ENCODE results near the gene NRXN2.
"Not testable (repeated sequence)": the region's sequence is repeated elsewhere in the genome, so short reads cannot be mapped to it uniquely, and the experiment has no call there.

Gene NRXN2

DNA sequence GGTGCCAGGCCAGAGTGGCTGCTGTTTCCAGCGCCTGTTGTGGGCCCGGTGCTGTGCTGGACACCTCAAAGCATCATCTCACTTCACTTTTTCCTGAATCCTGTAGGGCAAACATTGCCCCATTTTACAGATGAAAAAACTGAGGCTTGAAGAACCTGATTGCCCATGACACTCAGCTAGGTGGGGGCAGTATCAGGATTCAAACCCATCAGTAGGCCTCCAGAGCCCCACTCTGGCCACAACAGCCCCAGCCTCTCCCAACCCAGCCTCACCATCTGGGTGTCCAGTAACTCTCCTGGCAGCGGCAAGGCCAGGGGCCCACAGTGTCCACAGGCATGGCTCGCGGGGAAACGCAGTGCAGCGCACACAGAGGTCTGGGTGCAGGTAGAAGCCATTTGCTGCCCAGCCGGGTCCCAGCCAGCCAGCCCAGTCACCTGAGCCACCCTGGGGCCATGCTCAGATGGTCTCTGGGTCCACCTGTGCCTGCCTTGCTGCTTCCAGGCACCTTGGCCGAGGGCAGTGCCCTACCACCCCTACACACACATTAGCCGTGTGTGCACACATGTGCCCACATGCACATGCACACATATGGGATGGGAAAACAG is 120.4 kb downstream of the NRXN2 start:
- no peak for DNase-seq

DNA sequence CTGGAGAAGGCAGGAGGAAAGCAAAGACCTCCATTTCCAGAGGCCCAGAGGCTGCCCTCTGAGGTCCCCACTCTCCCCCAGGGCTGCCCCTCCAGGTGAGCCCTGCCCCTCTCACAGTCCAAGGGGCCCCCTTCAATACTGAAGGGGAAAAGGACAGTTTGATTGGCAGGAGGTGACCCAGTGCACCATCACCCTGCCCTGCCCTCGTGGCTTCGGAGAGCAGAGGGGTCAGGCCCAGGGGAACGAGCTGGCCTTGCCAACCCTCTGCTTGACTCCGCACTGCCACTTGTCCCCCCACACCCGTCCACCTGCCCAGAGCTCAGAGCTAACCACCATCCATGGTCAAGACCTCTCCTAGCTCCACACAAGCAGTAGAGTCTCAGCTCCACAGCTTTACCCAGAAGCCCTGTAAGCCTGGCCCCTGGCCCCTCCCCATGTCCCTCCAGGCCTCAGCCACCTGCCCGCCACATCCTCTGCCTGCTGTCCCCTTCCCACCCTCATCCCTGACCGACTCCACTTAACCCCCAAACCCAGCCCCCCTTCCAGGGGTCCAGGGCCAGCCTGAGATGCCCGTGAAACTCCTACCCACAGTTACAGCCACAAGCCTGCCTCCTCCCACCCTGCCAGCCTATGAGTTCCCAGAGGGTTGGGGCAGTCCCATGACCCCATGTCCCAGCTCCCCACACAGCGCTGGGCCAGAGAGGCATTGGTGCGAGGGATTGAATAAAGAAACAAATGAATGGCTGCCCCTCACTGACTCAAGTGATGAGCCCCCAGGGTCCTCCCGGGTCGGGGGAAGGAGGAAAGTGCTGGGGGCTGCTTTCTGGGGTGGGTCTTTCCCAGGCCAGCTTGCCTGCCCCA is 121.2 kb downstream of the NRXN2 start:
- DNase-seq: no peak

DNA sequence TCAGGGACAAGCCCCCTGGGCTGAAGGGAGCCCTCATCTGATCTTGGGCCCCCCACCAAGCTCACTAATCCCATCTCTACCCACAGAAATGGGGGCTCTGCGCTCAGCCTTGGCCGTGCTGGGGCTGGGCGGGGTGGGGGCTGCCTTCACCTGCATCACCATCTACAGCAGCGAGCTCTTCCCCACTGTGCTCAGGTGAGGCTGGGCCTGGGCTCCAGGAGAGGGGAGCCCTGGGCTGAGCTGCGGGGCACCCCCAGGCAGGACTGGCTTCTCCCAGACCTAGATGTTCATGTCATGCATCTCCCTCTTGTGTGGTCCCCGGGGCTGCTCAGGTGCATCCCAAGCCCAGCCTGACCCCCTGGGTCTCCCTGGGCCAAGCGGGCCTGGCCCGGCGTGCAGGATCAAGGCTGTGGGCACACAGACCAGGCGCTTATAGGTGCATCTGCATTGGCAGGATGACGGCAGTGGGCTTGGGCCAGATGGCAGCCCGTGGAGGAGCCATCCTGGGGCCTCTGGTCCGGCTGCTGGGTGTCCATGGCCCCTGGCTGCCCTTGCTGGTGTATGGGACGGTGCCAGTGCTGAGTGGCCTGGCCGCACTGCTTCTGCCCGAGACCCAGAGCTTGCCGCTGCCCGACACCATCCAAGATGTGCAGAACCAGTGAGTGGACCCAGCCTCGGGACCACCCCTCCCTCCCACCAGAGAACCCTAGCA is 122.6 kb downstream of the NRXN2 start:
- no peak for DNase-seq

DNA sequence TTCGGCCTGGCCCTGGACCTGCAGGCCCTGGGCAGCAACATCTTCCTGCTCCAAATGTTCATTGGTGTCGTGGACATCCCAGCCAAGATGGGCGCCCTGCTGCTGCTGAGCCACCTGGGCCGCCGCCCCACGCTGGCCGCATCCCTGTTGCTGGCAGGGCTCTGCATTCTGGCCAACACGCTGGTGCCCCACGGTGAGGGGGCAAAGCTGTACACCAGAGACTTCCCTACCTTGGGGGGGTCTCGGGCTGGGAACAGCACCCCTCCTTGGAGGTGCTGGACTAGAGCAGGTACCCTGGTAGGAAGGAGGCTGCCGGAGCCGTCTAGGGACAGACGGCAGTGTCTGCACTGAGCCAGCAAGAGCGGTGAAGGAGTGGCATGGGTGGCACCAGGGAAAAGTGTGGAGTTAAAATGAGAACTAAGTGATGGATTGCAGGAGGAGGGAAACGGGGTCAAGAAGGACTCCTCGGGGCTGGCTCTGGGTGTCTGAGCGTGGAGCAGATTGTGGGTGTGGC is 123.2 kb downstream of the NRXN2 start:
- DNase-seq: no peak

DNA sequence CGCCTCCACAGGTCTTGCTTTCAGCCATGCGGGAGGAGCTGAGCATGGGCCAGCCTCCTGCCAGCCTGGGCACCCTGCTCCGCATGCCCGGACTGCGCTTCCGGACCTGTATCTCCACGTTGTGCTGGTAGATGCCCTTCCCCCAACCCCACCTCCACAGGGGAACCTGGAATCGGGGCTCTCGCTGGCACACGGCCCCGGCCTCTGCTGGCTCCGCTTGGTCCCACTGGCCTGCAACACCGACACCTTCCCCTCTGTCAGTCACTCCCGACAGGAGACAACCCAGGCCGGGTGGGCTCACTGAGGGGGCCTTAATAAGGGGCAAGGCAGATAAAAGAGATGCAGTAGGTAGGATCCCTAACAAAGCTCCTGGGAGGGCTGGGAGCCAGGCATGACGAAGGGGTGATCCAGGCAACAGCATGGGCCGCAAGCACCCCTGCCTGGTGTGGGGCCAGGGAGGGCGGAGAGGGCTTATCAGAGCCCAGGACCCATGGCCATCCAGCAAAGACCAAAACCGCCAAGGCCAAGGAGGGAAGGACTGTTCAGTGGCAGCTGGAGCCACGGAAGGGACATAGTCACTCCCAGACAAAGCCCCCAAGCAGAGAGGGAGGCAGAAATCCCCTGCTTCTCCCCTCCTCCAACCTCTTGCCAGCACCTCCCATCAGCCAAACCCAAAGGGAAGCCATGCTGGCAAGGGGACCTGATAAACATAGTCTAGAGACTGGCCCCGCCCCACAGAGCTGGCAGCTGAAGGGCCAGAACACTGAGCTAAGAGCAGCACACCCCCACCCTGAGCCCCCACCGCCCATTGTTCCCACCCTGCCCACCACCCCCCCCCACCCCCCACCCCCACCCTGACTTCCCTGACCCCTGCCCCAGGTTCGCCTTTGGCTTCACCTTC is 124.0 kb downstream of the NRXN2 start:
- DNase-seq: no peak

DNA sequence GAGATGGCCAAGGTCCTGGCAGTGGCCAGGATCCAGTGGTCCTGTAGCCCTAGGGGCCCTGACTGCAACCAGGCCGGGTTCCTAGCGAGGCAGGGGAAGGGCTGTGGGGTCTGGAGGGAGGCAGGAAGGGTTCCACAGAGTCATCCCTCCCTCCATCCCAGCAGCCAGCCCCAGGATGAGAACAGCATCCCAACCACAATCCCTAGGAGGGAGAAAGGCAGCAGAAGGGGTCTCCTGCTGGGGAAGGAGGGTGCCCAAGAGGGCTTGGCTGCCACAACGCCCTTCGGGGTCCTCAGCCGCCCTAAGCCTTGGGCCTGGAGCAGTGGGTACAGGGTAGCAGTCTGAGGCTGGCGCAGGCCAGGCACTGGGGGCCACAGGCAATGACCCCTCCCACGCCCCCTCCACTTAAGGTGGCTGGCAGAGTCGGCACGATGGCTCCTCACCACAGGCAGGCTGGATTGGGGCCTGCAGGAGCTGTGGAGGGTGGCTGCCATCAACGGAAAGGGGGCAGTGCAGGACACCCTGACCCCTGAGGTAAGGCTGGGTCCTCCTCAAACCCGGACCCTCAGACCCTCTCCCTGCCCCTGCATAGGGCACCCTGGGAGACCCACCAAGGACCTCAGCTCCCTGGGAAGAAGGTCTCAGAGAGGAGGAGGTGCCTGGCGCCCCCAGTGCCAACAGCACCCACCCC is 124.7 kb downstream of the NRXN2 start:
- DNase-seq: no peak

DNA sequence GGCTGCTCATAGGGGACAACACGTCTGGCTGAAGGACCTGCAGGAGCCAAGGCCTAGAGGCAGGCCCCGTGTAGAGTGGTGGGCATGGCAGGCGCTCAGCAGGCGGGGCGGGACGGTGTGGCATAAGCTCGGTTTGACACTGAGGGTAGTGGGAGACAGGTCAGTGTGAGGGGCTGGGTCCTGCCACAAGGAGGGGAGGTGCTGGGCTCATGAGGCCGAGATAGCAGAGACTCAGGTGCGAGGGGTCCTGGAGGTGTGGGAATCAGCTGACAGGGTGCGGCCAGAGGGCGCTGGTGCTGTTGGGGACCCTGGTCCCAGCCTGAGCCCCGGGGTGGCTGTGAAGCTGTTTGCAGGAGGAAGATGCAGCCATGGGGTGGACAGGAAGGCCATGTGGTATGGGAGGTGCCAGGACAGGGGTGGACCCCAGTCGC is 125.3 kb downstream of the NRXN2 start:
- DNase-seq: no peak

DNA sequence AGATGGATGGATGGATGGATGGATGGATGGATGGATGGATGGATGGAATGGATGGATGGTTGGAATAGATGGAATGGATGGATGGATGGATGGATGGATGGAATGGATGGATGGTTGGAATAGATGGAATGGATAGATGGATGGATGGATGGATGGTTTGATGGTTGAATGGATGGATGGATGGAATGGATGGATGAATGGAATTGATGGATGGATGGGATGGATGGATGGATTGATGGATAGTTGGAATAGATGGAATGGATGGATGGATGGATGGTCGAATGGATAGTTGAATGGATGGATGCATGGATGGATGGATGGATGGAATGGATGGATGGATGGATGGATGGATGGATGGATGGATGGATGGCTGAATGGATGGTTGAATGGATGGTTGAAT is 127.1 kb downstream of the NRXN2 start:
- not testable (repeated sequence) for DNase-seq

DNA sequence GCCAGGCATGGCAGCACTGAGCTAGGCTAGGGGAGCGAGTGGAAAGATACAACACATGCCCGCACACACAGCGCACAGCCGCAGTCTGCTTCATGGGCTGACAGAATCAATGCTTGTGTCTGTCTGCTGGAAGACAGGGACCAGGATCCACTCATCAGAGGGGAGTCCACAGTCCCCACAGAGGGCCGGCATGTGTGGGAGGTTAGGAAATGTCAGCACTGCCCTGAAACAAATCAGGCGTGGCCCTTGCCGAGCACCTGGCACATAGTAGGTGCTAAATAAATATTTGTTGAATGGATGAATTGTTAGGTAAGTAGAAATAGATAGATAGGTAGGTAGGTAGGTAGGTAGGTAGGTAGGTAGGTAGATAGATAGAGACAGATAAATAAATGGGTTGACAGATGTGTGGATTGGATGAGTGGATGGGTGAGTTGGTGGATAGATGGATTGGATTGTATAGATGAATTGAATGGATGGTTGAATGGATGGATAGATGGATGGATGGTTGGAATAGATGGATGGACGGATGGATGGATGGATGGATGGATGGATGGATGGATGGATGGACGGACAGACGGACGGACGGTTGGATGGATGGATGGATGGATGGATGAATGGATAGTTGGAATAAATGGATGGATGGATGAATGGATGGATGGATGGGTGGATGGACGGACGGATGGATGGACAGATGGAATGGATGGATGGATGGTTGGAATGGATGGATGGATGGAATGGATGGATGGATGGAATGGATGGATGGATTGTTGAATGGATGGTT is 128.6 kb downstream of the NRXN2 start:
- no peak for DNase-seq

DNA sequence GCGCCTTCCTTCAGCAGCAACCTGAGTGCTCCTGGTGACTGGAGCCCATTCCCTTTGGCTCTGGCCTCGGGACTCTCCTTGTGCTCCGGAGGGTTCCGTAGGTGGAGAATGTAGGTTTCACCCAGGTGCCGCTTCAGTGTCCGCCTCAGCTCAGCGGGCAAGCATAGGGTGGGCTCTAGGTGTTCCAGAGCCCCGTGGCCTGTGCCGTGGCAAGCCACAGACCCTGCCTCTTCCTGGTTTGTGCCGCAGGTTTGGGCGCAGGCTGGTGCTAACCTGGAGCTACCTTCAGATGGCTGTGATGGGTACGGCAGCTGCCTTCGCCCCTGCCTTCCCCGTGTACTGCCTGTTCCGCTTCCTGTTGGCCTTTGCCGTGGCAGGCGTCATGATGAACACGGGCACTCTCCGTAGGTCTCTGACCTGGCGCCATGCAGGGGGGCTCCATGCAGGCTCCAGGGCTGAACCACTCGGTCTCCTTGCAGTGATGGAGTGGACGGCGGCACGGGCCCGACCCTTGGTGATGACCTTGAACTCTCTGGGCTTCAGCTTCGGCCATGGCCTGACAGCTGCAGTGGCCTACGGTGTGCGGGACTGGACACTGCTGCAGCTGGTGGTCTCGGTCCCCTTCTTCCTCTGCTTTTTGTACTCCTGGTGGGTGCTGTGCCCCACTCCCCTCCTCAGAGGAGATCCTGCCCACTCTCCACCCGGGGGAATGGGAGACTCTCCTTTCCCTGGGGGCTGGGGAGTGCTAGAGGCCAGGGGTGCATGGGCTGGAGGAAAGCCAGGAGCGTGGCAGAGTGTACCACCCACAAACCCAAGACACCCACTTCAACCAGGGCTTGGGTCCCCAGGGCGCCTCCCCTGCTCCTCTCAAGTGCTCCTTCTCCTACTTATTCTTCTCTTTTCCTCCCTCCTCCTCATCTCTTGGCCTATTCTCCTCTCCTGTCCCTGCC is 129.6 kb downstream of the NRXN2 start:
- no peak for DNase-seq

DNA sequence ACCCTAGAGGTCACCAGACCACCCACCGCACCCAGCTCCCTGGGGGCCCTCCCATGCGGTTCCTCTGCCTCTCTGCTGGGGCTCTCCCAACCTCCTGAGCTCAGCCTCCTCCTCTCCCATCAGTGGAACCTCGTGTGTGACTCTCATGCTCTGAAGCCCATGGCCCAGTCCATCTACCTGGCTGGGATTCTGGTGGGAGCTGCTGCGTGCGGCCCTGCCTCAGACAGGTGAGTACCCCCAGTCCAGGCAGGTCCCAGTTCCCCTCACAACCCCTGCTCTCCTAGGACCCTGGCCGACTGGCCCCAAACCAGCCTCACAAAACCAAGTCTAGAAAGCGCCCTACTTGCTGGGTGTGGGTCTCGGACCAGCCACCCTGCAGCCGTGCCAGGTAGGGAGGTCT is 130.3 kb downstream of the NRXN2 start:
- no peak for DNase-seq

DNA sequence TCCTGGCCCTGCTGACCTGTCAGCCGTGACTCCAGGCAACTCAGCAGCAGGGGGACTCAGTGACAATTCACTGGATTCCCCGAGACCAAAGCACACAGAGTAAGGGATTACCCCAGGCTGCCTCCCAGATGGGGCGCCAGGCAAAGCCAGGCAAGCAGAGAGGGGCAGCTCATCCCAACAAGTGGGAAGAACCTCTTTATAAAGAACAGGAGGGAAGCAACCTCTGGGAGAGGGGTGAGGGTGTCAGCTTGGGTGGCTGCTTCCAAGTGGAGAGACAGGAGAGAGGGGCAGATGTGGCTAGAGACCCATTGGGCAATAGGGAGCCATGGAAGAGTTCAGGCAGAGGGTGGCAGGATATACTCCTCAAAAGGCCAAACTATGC is 130.8 kb downstream of the NRXN2 start:
- DNase-seq: no peak

DNA sequence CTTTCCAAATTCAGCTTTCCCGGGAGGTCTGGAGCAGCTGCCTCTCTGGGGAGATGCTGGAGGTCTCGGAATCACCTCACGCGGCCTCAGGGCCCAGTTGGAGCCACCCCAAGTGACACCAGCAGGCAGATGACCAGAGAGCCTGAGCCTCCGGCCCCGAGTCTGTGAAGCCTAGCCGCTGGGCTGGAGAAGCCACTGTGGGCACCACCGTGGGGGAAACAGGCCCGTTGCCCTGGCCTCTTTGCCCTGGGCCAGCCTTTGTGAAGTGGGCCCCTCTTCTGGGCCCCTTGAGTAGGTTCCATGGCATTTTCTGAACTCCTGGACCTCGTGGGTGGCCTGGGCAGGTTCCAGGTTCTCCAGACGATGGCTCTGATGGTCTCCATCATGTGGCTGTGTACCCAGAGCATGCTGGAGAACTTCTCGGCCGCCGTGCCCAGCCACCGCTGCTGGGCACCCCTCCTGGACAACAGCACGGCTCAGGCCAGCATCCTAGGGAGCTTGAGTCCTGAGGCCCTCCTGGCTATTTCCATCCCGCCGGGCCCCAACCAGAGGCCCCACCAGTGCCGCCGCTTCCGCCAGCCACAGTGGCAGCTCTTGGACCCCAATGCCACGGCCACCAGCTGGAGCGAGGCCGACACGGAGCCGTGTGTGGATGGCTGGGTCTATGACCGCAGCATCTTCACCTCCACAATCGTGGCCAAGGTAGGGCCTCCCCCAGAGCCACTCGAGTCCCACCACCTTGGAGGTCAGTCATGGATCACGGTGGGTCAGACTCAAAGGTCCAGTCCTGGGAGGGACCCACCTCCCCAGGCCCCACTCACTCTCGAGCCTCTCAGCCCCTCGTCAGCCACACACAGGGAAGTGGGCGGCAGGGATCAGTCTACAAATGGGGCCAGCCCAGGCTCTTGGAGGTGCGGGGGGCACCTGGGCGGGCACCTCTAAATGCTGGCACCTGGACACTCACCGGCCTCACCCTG is 131.5 kb downstream of the NRXN2 start:
- DNase-seq: no peak

DNA sequence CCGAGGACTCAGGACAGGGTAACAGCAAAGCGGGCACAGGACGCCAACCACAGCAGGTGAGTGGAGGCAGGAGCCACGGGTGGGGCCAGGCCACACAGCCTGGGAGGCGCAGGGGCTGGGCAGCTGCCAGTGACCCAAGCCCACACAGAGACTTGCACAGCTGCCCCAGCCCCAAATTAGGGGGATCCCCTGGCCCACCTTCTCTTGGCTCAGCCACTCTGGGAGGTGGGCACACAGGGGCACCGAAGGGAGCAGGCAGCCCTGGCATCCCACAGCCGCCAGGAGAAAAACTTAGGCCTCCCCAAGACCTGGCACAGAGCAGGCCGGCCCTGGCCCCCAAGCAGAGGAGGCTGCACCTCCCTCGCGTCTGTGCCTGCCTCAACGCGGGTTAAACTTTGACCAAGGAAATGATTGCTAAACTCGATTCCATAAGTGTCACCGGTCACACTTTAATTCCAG is 132.2 kb downstream of the NRXN2 start, which contains the start of gene SLC22A12:
SLC22A12 (plus strand) TSS at position 458 of the 459 bp plus-strand sequence. CDS start 337 bp downstream, outside the sequence.
- DNase-seq: no peak

DNA sequence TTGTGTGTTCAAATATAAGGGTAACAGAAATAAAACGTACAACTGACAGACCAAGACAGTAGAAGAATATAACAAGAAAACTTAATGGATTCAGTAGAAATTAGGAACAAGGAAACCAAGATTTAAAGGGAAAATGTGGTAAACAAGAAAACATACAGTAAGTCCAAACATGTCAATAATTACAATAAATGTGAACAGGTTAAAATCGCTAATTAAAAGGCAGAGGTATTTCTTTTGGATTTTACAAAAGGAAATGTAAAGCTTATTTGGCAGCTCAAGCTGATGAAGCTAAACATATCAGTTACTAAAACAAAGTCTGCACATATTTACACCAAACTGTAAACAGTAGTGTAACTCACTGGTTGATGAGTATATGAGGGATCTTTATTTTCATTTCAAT is 134.3 kb downstream of the NRXN2 start:
- DNase-seq: no peak

DNA sequence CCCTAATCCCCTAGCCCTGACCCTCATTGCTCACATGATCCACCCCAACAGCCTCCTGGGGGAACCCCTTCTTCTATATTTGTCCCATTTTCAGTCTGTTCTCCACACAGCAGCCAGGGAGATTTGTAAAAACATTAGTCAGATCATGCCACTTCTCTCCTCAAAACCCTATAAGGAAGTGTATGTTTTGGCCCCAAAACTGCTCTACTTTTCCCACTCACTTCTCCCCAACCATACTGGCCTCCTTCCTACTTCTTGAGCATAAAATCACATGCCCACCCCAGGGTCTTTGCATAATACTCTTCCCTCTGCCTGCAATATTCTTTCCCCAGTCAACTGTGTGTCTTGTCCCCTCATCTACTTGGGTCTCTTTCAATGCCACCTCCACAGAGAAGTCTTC is 136.6 kb downstream of the NRXN2 start:
- peak; percentile 7 for DNase-seq

DNA sequence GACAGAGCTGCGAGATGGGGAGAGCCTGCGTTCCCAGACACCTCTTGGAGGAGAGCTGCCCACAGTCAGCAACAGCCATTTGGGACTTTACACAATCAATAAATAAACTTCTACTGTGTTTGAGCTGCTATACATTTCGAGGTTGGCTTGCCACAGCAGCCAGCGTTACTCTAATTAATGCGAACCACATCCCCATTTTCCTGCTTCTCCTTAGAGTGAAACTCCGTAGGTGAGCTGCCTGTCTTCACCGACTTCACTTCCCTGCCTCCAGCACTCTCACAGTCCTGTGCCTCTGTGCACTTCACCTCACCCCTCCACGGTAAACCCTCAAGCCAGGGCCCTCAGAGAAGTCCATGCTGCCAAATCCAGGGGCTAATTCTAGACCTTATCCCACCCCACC is 137.8 kb downstream of the NRXN2 start:
- no peak for DNase-seq

Data from suppressor macrophage treated with lipopolysaccharide for 4 hours (primary cell).